HFFc6 (cell line): ENCODE results near the gene ZSCAN30. TPM values are rescaled to one million over a fixed set of nuclear protein-coding genes. Genes with fewer than 3 reads are reported as not detected.

Experiments
- DNase-seq: peaks from one replicate; pipeline ENCODE4 v3.0.0-alpha.2; 2018
- H3K27ac Mint-ChIP-seq: 2 replicates; pipeline ENCODE4 v1.8.0; 2020; ENCODE audit warnings: mild to moderate bottlenecking, mixed read lengths
- H3K27me3 Mint-ChIP-seq: 2 replicates; pipeline ENCODE4 v1.8.0; 2021; ENCODE audit warnings: mild to moderate bottlenecking, moderate library complexity, mixed read lengths; ENCODE audit not compliant: insufficient read depth
- H3K36me3 Mint-ChIP-seq: 2 replicates; pipeline ENCODE4 v1.8.0; 2021; ENCODE audit warnings: low read depth, mixed read lengths
- H3K4me1 Mint-ChIP-seq: 2 replicates; pipeline ENCODE4 v1.8.0; 2020; ENCODE audit warnings: low read depth, mixed read lengths
- H3K4me3 Mint-ChIP-seq: 2 replicates; pipeline ENCODE4 v1.8.0; 2020; ENCODE audit warnings: mild to moderate bottlenecking, moderate library complexity, mixed read lengths
- H3K9me3 Mint-ChIP-seq: 2 replicates; pipeline ENCODE4 v1.8.0; 2020; ENCODE audit warnings: mild to moderate bottlenecking, mixed read lengths
- total RNA-seq, 6 experiments: library from RNA; stranded (reverse); fragmentation: NEBNext Ultra II Directional; extraction: Animal tissue kit (Norgen Biotek cat#: 25700); gene quantifications; 2 replicates in 1 of 6; 3 replicates in 5 of 6; pipeline ENCODE4 v1.2.3, GENCODE V29; 2021
- TF ChIP-seq, protein P1 (sequence below): fragments of 200-600 bp; sonication (generic); IDR thresholded peaks from 2 replicates; pipeline ENCODE4 v1.5.0; 2021; ENCODE audit warnings: antibody characterized with exemption, mild to moderate bottlenecking

Gene ZSCAN30
- total RNA-seq, 6 experiments from 2014 or later = 10.9 to 16.1 (median 14.7) TPM

GRCh38 chr18:35268821-35269220 is 21.2 kb downstream of the ZSCAN30 start:
- TF ChIP-seq, protein P1, sequence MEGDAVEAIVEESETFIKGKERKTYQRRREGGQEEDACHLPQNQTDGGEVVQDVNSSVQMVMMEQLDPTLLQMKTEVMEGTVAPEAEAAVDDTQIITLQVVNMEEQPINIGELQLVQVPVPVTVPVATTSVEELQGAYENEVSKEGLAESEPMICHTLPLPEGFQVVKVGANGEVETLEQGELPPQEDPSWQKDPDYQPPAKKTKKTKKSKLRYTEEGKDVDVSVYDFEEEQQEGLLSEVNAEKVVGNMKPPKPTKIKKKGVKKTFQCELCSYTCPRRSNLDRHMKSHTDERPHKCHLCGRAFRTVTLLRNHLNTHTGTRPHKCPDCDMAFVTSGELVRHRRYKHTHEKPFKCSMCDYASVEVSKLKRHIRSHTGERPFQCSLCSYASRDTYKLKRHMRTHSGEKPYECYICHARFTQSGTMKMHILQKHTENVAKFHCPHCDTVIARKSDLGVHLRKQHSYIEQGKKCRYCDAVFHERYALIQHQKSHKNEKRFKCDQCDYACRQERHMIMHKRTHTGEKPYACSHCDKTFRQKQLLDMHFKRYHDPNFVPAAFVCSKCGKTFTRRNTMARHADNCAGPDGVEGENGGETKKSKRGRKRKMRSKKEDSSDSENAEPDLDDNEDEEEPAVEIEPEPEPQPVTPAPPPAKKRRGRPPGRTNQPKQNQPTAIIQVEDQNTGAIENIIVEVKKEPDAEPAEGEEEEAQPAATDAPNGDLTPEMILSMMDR = no peak
- Mint-ChIP-seq H3K9me3 (peaks cover 54% of the 10 kb centered on the region), H3K27ac (no peak overlapping the region), H3K4me3 (no peak overlapping the region), H3K36me3 (peaks cover 65% of the 10 kb centered on the region), H3K4me1 (peaks cover 3% of the 10 kb centered on the region; the same call in 1 of the 2 replicates), H3K27me3 (peaks cover 3% of the 10 kb centered on the region)
- DNase-seq = no peak

GRCh38 chr18:35267809-35268208 is 22.2 kb downstream of the ZSCAN30 start:
- H3K4me1 Mint-ChIP-seq = peaks cover 8% of the 10 kb centered on the region; the same call in 1 of the 2 replicates
- peaks cover 44% of the 10 kb centered on the region for H3K9me3 Mint-ChIP-seq
- peaks cover 3% of the 10 kb centered on the region for H3K27me3 Mint-ChIP-seq
- no peak for DNase-seq
- H3K27ac Mint-ChIP-seq = no peak overlapping the region
- TF ChIP-seq, protein P1 = no peak
- peaks cover 64% of the 10 kb centered on the region for H3K36me3 Mint-ChIP-seq
- no peak overlapping the region for H3K4me3 Mint-ChIP-seq

- no peak overlapping the region for H3K4me3 Mint-ChIP-seq
- peaks cover 38% of the 10 kb centered on the region for H3K9me3 Mint-ChIP-seq
- TF ChIP-seq, protein P1 = no peak
- no peak for DNase-seq
- H3K36me3 Mint-ChIP-seq = peaks cover 65% of the 10 kb centered on the region
- peaks cover 8% of the 10 kb centered on the region; the same call in 1 of the 2 replicates for H3K4me1 Mint-ChIP-seq
- H3K27me3 Mint-ChIP-seq = peaks cover 3% of the 10 kb centered on the region; the same call in 1 of the 2 replicates
- no peak overlapping the region for H3K27ac Mint-ChIP-seq
These were observed 22.8 kb downstream of the ZSCAN30 start for GRCh38 chr18:35267161-35267651.

GRCh38 chr18:35264409-35264808 is 25.6 kb downstream of the ZSCAN30 start:
- no peak overlapping the region for H3K4me3 Mint-ChIP-seq
- H3K36me3 Mint-ChIP-seq = peaks cover 87% of the 10 kb centered on the region
- DNase-seq = no peak
- TF ChIP-seq, protein P1 = no peak
- peaks cover 8% of the 10 kb centered on the region; the same call in 1 of the 2 replicates for H3K4me1 Mint-ChIP-seq
- no peak overlapping the region for H3K27ac Mint-ChIP-seq
- H3K9me3 Mint-ChIP-seq = peaks cover 31% of the 10 kb centered on the region
- H3K27me3 Mint-ChIP-seq = peaks cover 3% of the 10 kb centered on the region; the same call in 1 of the 2 replicates

- Mint-ChIP-seq H3K27me3 (no peaks in the 10 kb centered on the region), H3K36me3 (peaks cover 97% of the 10 kb centered on the region), H3K9me3 (peaks cover 66% of the 10 kb centered on the region), H3K27ac (no peak overlapping the region), H3K4me3 (no peak overlapping the region), H3K4me1 (no peaks in the 10 kb centered on the region)
- TF ChIP-seq, protein P1 = no peak
- no peak for DNase-seq
These were observed 33.1 kb downstream of the ZSCAN30 start for GRCh38 chr18:35256947-35257346.
